ENCODE data around the gene HAUS8. TPM values are rescaled to one million over a fixed set of nuclear protein-coding genes. Genes with fewer than 3 reads are reported as not detected.

HAUS8 gene
- total and polyA plus RNA-seq, 9 of the 15 experiments (the other 6 are each of a cell fraction or from before 2014, with no cell fraction given) = 20.5 to 53.2 (median 36.0) TPM

DNA sequence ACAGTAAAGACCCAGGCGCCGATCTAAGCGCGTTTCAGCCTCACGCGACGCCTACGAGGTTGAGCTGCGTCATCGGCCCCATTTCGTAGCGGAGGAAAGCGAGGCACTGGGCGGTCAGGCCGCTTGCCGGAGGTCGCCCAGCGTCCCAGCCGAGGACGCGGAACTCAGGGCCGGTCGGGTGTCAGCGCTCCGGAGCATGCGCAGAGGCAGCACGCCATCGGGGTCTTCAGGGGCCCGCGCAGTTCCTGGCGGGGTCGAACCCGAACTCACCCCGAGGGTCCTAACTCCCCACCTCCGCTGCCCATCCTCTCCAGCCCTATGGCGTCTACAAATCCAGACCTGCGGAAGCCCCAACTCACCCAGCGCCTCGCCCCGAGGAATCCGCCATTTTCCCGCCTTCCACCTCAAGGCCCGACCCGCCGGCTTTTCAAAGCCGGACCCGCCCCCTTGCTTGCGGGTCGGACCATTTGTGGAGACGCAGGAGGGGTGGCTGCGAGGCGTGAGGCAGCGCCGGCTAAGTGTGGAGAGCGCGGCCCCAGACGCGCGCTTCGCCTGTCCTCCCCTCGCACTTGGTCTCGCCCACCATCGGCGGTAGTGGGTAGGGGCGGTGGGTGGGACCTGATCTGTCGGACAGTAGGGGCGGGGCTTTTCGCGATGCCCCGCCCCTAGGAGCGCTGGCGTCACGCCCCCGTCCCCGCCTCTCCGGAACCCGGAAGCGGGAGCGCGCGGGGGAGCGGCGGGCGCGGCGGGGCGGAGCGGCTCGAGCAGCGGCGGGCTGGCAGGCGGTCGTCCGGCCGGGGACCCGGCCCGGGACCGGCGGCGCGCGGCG, at the start of gene HAUS8, which contains the start of gene MYO9B (continued):
- TF ChIP-seq NONO (IDR thresholded peaks at IDR 0.05; ENCODE audit: low read depth in 2 of 2, low read length in 1 of 2) (peak in 1 of 2 experiments; percentile 99; a peak in 2 of 4 replicates), EP400 (IDR thresholded peaks at IDR 0.05) (peak; percentile 96), GTF2E2 (tag; IDR thresholded peaks at IDR 0.05) (peak; percentile 96), NR3C1 (CRISPR knock-in tag; IDR thresholded peaks at IDR 0.05) (no peak), ZNF324 (CRISPR knock-in tag; IDR thresholded peaks at IDR 0.05) (no peak), NFATC3 (IDR thresholded peaks at IDR 0.05) (no peak), ZNF717 (CRISPR knock-in tag; IDR thresholded peaks at IDR 0.05) (no peak), NFRKB (IDR thresholded peaks at IDR 0.05; ENCODE audit: low read depth) (peak; percentile 93), TEAD1 (CRISPR knock-in tag; IDR thresholded peaks at IDR 0.05) (peak; percentile 3 to 69; a peak in 1 of 4 replicates), RFX1 (IDR thresholded peaks at IDR 0.05) (no peak), TSHZ1 (CRISPR knock-in tag; IDR thresholded peaks at IDR 0.05) (no peak), ZBTB33 (CRISPR knock-in tag; IDR thresholded peaks at IDR 0.05) (peak; percentile 58), MXD1 (CRISPR knock-in tag; IDR thresholded peaks at IDR 0.05; ENCODE audit: borderline replicate concordance, poor library complexity, severe bottlenecking) (no peak), NR1H2 (CRISPR knock-in tag; IDR thresholded peaks at IDR 0.05) (no peak), XRCC4 (IDR thresholded peaks at IDR 0.05; ENCODE audit: extremely low read depth, insufficient read depth, insufficient read length) (no peak), ZNF785 (CRISPR knock-in tag; IDR thresholded peaks at IDR 0.05) (no peak), PURB (CRISPR knock-in tag; IDR thresholded peaks at IDR 0.05; ENCODE audit: low read depth) (no peak), TARDBP (IDR thresholded peaks at IDR 0.05) (no peak)
- TF ChIP-seq, protein P1, sequence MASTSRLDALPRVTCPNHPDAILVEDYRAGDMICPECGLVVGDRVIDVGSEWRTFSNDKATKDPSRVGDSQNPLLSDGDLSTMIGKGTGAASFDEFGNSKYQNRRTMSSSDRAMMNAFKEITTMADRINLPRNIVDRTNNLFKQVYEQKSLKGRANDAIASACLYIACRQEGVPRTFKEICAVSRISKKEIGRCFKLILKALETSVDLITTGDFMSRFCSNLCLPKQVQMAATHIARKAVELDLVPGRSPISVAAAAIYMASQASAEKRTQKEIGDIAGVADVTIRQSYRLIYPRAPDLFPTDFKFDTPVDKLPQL (IDR thresholded peaks at IDR 0.05; ENCODE audit: extremely low read depth, insufficient read length) = no peak
- TF ChIP-seq, protein P2, sequence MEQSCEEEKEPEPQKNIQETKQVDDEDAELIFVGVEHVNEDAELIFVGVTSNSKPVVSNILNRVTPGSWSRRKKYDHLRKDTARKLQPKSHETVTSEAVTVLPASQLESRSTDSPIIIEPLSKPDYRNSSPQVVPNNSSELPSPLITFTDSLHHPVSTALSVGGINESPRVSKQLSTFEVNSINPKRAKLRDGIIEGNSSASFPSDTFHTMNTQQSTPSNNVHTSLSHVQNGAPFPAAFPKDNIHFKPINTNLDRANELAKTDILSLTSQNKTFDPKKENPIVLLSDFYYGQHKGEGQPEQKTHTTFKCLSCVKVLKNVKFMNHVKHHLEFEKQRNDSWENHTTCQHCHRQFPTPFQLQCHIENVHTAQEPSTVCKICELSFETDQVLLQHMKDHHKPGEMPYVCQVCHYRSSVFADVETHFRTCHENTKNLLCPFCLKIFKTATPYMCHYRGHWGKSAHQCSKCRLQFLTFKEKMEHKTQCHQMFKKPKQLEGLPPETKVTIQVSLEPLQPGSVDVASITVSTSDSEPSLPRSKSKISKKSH (CRISPR knock-in tag; IDR thresholded peaks at IDR 0.05) = no peak
